ENCODE results near the gene MAP2K1.
A peak's percentile ranks its signal among the peaks of the same experiment; 100 is the strongest.
"Not testable (repeated sequence)": the region's sequence is repeated elsewhere in the genome, so short reads cannot be mapped to it uniquely, and the experiment has no call there.

The MAP2K1 gene

DNA sequence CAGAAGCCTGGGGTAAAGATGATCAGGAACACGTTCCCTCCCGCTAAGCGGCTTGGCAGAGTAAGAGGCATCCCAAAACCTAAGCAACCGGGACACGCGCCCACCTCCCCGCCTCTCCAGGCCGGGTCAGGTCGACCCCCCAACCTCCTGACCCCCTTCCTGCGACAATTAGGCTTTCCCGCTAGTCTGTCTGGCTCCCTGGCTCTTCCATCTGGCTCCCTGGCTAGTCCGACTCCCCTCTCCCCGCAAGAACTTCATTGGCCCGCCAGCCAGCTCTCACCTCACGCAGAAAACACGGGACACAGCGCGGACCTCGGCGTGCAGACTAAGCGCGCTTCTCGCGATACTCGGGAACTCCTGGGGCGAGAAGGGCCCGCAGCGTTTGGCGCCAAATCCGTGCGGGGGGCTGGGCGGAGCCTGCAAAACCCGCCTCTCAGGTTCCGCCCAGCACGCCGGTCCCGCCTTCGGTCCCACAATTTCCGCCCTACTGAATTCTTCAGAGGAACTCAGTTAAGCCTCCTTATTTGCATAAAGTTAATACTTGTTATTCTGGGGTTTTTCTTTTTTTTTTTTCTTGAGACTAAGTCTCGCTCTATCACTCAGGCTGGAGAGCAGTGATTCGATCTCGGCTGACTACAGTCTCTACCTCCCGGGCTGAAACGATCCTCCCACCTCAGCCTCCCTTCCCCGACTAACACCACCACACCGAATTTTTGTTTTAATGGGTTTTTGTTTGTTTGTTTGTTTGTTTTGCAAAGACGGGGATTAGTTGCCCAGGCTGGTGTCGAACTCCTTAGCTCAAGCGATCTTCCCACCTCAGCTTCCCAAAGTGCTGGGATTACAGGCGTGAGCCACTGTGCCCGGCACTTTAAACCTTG is 30.1 kb upstream of the MAP2K1 start, which contains the start of gene TIPIN:
TSS of gene TIPIN (minus strand) at position 327 of the 878 bp plus-strand sequence. CDS start 3,738 bp downstream, outside the sequence.
- Histone ChIP-seq H4K20me1 (ENCODE audit: insufficient read depth, low read length) (no peaks in the 10 kb centered on the region), H3K9me3 (replicated peaks; ENCODE audit: insufficient read depth, low read length) (no peaks in the 10 kb centered on the region), H3K27me3 (replicated peaks; ENCODE audit: insufficient read depth, low read length) (no peaks in the 10 kb centered on the region), H3K36me3 (replicated peaks; ENCODE audit: insufficient read depth, low read length) (no peaks in the 10 kb centered on the region), H3K9me2 (replicated peaks; ENCODE audit: insufficient read depth, low read length) (no peaks in the 10 kb centered on the region), H3K79me2 (ENCODE audit: low read length) (peaks cover 26% of the 10 kb centered on the region), H2AFZ (ENCODE audit: low read length) (peak within 1 kb of the TSS; percentile 86), H3F3A (ENCODE audit: insufficient read depth, low read length) (0 out of 2 replicates have a peak, but pooled peaks cover 3% of the 10 kb centered on the region), H3K9ac (ENCODE audit: low read length) (peak within 1 kb of the TSS; percentile 91), H3K4me2 (ENCODE audit: low read depth, low read length) (peak within 1 kb of the TSS; percentile 82), H3K4me1 (ENCODE audit: low read length) (no peaks in the 10 kb centered on the region), H3K27ac (ENCODE audit: low read length) (peak within 1 kb of the TSS; percentile 61; the same call in 1 of the 2 replicates), H3K4me3 (ENCODE audit: low read length) (peak within 1 kb of the TSS; percentile 87)
- TF ChIP-seq, protein P1, sequence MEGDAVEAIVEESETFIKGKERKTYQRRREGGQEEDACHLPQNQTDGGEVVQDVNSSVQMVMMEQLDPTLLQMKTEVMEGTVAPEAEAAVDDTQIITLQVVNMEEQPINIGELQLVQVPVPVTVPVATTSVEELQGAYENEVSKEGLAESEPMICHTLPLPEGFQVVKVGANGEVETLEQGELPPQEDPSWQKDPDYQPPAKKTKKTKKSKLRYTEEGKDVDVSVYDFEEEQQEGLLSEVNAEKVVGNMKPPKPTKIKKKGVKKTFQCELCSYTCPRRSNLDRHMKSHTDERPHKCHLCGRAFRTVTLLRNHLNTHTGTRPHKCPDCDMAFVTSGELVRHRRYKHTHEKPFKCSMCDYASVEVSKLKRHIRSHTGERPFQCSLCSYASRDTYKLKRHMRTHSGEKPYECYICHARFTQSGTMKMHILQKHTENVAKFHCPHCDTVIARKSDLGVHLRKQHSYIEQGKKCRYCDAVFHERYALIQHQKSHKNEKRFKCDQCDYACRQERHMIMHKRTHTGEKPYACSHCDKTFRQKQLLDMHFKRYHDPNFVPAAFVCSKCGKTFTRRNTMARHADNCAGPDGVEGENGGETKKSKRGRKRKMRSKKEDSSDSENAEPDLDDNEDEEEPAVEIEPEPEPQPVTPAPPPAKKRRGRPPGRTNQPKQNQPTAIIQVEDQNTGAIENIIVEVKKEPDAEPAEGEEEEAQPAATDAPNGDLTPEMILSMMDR (IDR thresholded peaks at IDR 0.05; ENCODE audit: low read length): no peak
- TF ChIP-seq EZH2phosphoT487 (IDR thresholded peaks at IDR 0.05; ENCODE audit: low read length): no peak
- TF ChIP-seq EZH2 (optimal IDR thresholded peaks at IDR 0.05; ENCODE audit: low read depth, low read length): no peak
- peak; percentile 97 for DNase-seq

DNA sequence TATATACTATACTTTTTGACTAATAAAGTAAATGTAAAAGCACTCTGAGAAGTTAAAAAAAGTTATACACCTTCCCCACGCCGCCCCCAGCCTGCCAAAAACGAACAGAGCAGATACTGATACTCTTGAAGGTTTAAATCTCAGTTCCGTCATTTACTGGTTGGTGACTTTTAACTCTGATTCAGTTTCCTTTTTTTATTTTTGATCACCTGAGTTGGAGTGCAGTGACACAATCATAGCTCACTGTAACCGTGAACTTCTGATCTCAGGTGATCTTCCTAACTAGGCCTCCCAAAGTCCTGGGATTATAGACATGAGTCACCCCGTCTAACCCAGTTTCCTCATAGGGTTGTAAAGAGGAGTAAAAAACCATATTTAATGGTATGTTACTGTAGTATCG is 27.0 kb upstream of the MAP2K1 start:
- no peaks in the 10 kb centered on the region for H3K9me3 ChIP-seq (replicated peaks; ENCODE audit: insufficient read depth, low read length)
- no peak overlapping the region for H3K9ac ChIP-seq (ENCODE audit: low read length)
- H3K4me1 ChIP-seq (ENCODE audit: low read length): no peaks in the 10 kb centered on the region
- TF ChIP-seq, protein P1 (IDR thresholded peaks at IDR 0.05; ENCODE audit: low read length): no peak
- no peak for TF ChIP-seq EZH2phosphoT487 (IDR thresholded peaks at IDR 0.05; ENCODE audit: low read length)
- no peak for TF ChIP-seq EZH2 (optimal IDR thresholded peaks at IDR 0.05; ENCODE audit: low read depth, low read length)
- peaks cover 14% of the 10 kb centered on the region for H3K79me2 ChIP-seq (ENCODE audit: low read length)
- no peak overlapping the region for H3K4me2 ChIP-seq (ENCODE audit: low read depth, low read length)
- H3K4me3 ChIP-seq (ENCODE audit: low read length): no peak overlapping the region
- no peak overlapping the region for H3K27ac ChIP-seq (ENCODE audit: low read length)
- H2AFZ ChIP-seq (ENCODE audit: low read length): no peak overlapping the region
- no peak for DNase-seq
- no peaks in the 10 kb centered on the region for H3K36me3 ChIP-seq (replicated peaks; ENCODE audit: insufficient read depth, low read length)
- no peaks in the 10 kb centered on the region for H4K20me1 ChIP-seq (ENCODE audit: insufficient read depth, low read length)
- H3K27me3 ChIP-seq (replicated peaks; ENCODE audit: insufficient read depth, low read length): no peaks in the 10 kb centered on the region
- no peaks in the 10 kb centered on the region for H3F3A ChIP-seq (ENCODE audit: insufficient read depth, low read length)
- no peaks in the 10 kb centered on the region for H3K9me2 ChIP-seq (replicated peaks; ENCODE audit: insufficient read depth, low read length)

DNA sequence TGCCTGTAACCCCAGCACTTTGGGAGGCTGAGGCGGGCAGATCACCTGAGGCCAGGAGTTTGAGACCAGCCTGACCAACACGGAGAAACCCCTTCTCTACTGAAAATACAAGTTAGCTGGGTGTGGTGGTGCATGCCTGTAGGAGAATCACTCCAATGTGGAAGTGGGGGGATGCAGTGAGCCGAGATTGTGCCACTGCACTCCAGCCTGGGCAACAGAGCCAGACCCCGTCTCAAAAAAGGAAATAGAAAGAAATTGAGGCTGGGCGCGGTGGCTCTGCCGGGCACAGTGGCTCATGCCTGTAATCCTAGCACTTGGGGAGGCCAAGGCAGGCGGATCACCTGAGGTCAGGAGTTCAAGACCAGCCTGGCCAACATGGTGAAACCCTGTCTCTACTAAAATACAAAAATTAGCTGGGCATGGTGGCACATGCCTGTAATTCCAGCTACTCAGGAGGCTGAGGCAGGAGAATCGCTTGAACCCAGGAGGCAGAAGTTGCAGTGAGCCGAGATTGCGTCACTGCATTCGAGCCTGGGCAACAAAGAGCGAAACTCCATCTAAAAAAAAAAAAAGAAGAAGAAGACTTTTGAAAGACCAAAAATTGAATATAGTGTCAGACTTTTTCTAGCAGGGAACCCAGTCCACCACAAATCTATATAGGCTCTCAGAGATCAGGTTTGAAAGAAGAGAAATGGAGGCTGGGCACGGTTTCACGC is 24.8 kb upstream of the MAP2K1 start:
- not testable (repeated sequence) for H3F3A ChIP-seq (ENCODE audit: insufficient read depth, low read length); H3K27ac ChIP-seq (ENCODE audit: low read length); H2AFZ ChIP-seq (ENCODE audit: low read length); H3K4me2 ChIP-seq (ENCODE audit: low read depth, low read length); H3K4me1 ChIP-seq (ENCODE audit: low read length); H3K4me3 ChIP-seq (ENCODE audit: low read length); H3K9ac ChIP-seq (ENCODE audit: low read length); H3K9me3 ChIP-seq (replicated peaks; ENCODE audit: insufficient read depth, low read length); H3K36me3 ChIP-seq (replicated peaks; ENCODE audit: insufficient read depth, low read length); H3K27me3 ChIP-seq (replicated peaks; ENCODE audit: insufficient read depth, low read length); H3K9me2 ChIP-seq (replicated peaks; ENCODE audit: insufficient read depth, low read length); H4K20me1 ChIP-seq (ENCODE audit: insufficient read depth, low read length); DNase-seq; H3K79me2 ChIP-seq (ENCODE audit: low read length)
